Neutrophil (primary cell): ENCODE data around the gene CAMK1D.

Experiments
- H3K27ac ChIP-seq: fragments of 200-600 bp; sonication (generic); 2 replicates; pipeline ENCODE4 v1.5.1; 2016; ENCODE audit warnings: mild to moderate bottlenecking, moderate library complexity
- H3K27me3 ChIP-seq: fragments of 200-600 bp; sonication (generic); 2 replicates; pipeline ENCODE4 v1.6.0; 2016; ENCODE audit warnings: mild to moderate bottlenecking
- H3K36me3 ChIP-seq: fragments of 200-600 bp; sonication (generic); 2 replicates; pipeline ENCODE4 v1.5.1; 2017
- H3K4me1 ChIP-seq, 2 experiments: fragments of 200-600 bp in 1 of 2; sonication (generic) in 1 of 2; 1 replicate in 1 of 2; 2 replicates in 1 of 2; pipeline versions ENCODE4 v1.5.1 to v1.6.1; 2013 to 2016; ENCODE audit warnings: low read depth in 1 of 2, low read length in 1 of 2, mild to moderate bottlenecking in 1 of 2, moderate library complexity in 1 of 2; ENCODE audit not compliant: control insufficient read depth in 1 of 2, insufficient read depth in 1 of 2
- H3K4me3 ChIP-seq, 2 experiments: fragments of 200-600 bp in 1 of 2; sonication (generic) in 1 of 2; 1 replicate in 1 of 2; 2 replicates in 1 of 2; pipeline ENCODE4 v1.5.1; 2013 to 2016; ENCODE audit warnings: low read depth in 1 of 2, low read length in 1 of 2, mild to moderate bottlenecking in 1 of 2, moderate library complexity in 1 of 2
- H3K9me3 ChIP-seq: fragments of 200-600 bp; sonication (generic); 2 replicates; pipeline ENCODE4 v1.5.1; 2016
- TF ChIP-seq, protein P1 (sequence below): fragments of 200-600 bp; sonication (generic); IDR thresholded peaks from 2 replicates; pipeline ENCODE4 v1.5.1; 2016; ENCODE audit warnings: antibody characterized with exemption

CAMK1D gene

DNA sequence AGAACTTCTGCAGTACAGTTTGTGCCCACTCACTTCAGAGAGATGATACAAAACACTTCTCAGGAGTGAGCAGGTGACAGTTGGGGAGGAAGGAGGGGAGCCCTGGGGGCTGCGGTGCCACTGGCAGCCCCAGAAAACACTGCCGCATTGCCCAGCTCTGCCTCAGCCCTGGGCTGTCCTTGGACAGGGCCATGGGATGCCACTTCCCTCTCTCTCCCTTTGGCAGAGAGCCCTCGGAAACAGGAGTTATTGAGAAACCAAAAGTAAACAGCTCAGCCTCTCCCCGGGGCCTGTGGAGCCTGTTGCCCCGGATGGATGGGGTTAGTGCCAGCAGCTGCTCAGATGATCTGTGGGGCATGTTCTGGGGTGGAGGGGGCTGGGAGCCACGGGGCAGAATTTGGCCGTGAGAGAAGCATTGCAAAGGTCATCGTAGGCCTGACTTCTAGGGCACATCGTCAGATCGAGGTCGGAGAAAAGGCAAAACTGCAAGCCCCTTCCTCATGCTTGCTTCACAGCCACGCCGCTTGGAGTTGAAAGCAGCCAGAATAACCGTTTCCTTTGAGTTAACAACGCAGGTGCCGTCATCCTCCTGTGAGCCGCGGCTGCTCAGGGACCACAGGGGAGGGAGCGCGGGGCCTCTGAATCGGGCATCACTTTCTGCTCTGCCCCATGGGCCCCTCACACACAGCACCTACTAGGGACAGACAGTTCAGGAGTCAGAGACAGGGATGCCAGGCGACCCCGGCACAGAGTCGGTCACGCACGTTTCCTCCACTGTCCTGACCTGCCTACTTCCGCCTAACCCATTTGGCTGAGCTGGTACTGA, 256.4 kb downstream of the CAMK1D start:
- Histone ChIP-seq H3K4me3 (peak overlapping the region in 1 of 2 experiments; percentile 30), H3K27me3 (no peaks in the 10 kb centered on the region), H3K27ac (peak overlapping the region; percentile 50), H3K4me1 (peaks cover 10 to 13% of the 10 kb centered on the region in 2 experiments), H3K9me3 (no peaks in the 10 kb centered on the region), H3K36me3 (no peaks in the 10 kb centered on the region)
- TF ChIP-seq, protein P1, sequence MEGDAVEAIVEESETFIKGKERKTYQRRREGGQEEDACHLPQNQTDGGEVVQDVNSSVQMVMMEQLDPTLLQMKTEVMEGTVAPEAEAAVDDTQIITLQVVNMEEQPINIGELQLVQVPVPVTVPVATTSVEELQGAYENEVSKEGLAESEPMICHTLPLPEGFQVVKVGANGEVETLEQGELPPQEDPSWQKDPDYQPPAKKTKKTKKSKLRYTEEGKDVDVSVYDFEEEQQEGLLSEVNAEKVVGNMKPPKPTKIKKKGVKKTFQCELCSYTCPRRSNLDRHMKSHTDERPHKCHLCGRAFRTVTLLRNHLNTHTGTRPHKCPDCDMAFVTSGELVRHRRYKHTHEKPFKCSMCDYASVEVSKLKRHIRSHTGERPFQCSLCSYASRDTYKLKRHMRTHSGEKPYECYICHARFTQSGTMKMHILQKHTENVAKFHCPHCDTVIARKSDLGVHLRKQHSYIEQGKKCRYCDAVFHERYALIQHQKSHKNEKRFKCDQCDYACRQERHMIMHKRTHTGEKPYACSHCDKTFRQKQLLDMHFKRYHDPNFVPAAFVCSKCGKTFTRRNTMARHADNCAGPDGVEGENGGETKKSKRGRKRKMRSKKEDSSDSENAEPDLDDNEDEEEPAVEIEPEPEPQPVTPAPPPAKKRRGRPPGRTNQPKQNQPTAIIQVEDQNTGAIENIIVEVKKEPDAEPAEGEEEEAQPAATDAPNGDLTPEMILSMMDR: no peak

DNA sequence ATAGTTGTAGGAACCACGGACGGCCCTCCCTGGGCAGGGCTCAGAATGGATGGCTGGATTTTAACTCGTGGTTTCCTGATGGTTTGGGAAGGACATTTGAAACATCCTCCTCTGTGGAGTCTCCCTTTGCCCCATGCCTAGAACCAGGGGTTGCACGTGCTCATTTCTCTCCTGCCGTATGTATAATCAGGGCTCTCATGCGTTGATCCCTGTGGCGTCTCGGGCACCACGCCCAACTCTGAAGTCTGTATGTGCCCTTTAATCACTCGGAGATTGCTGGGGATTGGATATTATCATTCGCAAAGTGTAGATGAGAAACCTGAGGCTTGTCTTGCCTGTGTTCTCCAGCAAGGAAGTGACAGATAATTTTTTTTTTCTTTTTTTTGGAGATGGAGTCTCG, 257.1 kb downstream of the CAMK1D start:
- H3K4me1 ChIP-seq: peaks cover 10 to 13% of the 10 kb centered on the region in 2 experiments
- no peak overlapping the region for H3K4me3 ChIP-seq
- no peaks in the 10 kb centered on the region for H3K9me3 ChIP-seq
- TF ChIP-seq, protein P1: no peak
- no peaks in the 10 kb centered on the region for H3K36me3 ChIP-seq
- no peak overlapping the region for H3K27ac ChIP-seq
- H3K27me3 ChIP-seq: no peaks in the 10 kb centered on the region

DNA sequence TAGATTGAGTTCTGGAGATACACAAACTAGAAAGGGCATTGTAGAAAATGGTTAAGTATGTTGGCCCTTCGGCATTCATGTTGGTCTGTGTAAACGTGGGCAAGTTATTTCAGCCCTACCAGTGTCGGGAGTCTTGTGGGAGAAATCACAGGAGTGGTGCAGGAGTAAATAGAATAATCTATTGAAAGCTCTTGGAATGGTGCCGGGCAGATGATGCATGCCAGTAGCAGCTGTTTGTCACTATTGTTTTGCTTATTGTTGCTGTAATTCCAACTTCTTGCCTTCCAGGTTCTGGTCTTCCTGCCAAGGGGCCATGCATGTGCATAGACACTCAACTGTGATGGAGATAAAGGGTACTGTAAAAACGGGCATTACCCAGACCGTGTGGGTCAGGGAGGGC, 259.4 kb downstream of the CAMK1D start:
- H3K4me1 ChIP-seq: peaks cover 10 to 13% of the 10 kb centered on the region in 2 experiments
- H3K27me3 ChIP-seq: no peaks in the 10 kb centered on the region
- no peaks in the 10 kb centered on the region for H3K9me3 ChIP-seq
- no peak overlapping the region for H3K27ac ChIP-seq
- no peaks in the 10 kb centered on the region for H3K36me3 ChIP-seq
- TF ChIP-seq, protein P1: no peak
- H3K4me3 ChIP-seq: no peak overlapping the region

DNA sequence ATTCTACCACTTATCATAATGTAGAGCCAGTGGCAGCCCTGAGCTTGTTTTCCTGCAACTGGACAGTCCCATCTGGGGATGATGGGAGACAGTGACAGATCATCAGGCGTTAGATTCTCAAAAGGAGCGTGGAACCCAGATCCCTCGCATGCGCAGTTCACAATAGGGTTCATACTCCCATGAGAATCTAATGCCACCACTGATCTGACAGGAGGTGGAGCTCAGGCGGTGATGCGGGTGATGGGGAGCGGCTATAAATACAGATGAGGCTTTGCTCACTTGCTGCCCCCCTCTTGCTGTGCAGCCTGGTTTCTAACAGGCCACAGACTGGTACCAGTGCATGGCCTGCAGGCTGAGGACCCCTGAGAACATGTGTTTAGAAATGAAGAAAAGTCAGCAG, 260.1 kb downstream of the CAMK1D start:
- Histone ChIP-seq H3K36me3 (no peaks in the 10 kb centered on the region), H3K27me3 (no peaks in the 10 kb centered on the region), H3K4me1 (peaks cover 10 to 13% of the 10 kb centered on the region in 2 experiments), H3K27ac (no peak overlapping the region), H3K9me3 (no peaks in the 10 kb centered on the region), H3K4me3 (no peak overlapping the region)
- TF ChIP-seq, protein P1: no peak

DNA sequence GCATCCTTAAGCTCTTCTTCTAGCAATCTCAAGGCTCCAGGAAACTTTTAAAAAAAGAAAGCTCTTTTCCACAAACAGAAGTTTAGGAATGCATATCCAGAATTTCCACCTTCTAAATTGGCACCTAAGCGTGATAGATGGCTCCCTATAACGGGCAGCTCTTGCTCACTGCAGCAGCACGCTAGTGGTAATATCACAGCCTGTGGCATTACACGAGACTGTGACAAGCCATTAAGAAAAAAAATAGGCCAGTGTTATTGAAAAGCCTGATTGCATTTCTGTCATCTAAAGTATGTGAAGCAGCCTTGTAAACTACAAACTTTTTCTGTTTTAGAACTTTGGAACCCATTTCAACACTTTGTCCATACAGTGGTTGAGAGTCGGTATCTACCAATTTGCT, 263.8 kb downstream of the CAMK1D start:
- H3K36me3 ChIP-seq: no peaks in the 10 kb centered on the region
- no peaks in the 10 kb centered on the region for H3K9me3 ChIP-seq
- no peak overlapping the region for H3K27ac ChIP-seq
- H3K27me3 ChIP-seq: peaks cover 5% of the 10 kb centered on the region
- TF ChIP-seq, protein P1: no peak
- no peaks in the 10 kb centered on the region for H3K4me1 ChIP-seq
- H3K4me3 ChIP-seq: no peak overlapping the region
